VCaP (cell line): ENCODE results near the gene NOS1AP.

Experiments
- H3K27ac ChIP-seq: fragments of 450-650 bp; 2 replicates; pipeline ENCODE4 v1.5.1; 2017
- CTCF ChIP-seq: fragments of 450-650 bp; conservative IDR thresholded peaks from 2 replicates; pipeline ENCODE4 v1.5.1; 2017; ENCODE audit warnings: mild to moderate bottlenecking, moderate library complexity

The NOS1AP gene

DNA sequence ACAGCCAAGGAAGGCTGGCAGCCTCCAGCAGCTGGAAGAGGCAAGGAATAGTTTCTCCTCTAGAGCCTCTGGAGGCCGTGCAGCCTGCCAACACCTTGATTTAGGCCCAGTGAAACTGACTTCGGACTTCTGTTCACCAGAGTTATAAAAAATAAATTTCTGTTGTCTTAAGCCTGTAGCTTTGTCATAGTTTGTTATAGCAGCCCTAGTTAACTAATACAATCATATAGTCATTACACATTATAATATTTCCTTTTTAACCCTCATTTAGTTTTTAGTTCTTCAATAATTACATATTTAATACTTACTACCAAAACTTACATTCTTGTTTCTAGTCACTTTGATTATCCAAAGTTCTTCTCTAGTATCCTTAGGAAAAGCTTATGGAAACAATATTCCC lies 20.3 kb downstream of the NOS1AP start:
- TF ChIP-seq CTCF: no peak
- no peak overlapping the region for H3K27ac ChIP-seq

DNA sequence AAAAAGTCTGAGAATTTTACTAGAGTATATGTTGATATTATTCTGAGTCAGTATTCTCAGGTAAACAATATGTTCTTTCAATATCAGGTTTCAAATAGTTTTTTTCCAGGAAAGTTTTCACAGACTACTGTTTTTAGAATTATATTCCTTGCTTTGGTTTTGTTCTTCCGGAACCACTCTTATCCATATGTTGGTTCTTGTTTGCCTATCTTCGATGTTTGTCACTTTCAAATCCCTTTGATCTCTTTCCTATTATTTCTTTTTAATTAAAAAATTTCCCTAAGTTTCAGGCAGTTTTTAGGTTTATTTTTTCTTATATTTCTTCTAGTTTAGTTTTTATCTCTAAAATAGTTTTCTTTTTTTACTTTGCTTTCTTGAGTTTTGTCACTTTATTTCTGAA lies 20.9 kb downstream of the NOS1AP start:
- no peak overlapping the region for H3K27ac ChIP-seq
- TF ChIP-seq CTCF: no peak

DNA sequence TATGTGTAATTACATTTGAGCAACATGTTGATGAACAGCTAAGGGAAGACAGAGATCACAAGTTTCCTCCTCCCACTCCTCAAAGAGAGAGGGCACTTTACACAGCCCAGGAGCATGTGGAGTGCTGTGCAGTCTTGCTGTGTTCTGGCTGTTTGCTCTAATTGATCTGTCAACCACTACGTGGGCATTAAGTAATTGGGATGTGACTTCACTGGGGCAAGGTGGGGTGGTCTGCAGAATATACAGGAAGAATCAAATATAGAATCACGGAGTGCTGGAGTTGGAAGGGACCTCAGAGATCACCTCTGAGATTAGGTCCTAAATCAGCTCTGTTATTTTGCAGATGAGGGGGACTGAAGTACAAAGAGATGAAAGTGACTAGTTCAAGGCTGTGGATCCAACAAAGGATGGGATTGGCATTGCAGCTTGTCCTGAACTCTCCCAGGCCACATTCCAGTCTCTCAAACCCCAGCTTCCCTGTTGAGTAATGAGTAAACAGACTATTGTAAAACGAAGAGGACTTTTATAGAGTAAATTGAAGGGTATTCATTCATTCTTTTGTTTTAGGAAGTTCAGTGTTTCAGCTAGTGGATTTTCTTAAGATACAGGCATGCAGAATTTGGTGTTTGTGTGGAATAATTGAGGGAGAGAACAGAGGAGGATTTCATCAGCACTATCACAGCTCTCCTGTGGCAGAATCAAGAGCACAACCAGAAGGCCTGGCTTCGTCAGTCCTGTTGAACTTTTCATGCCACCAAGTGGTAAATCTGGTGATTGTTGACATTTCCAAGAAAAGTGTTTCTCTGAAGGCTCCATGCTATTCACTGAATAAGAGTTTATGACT lies 22.4 kb downstream of the NOS1AP start:
- H3K27ac ChIP-seq: no peak overlapping the region

GRCh38 chr1:162093095-162093494 lies 23.6 kb downstream of the NOS1AP start:
- H3K27ac ChIP-seq: no peak overlapping the region
- TF ChIP-seq CTCF: no peak

More for the DNA sequence above, 22.4 kb downstream of the NOS1AP start:
- no peak for TF ChIP-seq CTCF

GRCh38 chr1:162094271-162094670 lies 24.8 kb downstream of the NOS1AP start:
- no peak overlapping the region for H3K27ac ChIP-seq
- TF ChIP-seq CTCF: no peak

GRCh38 chr1:162094723-162095122 lies 25.2 kb downstream of the NOS1AP start:
- TF ChIP-seq CTCF: no peak
- H3K27ac ChIP-seq: no peak overlapping the region

DNA sequence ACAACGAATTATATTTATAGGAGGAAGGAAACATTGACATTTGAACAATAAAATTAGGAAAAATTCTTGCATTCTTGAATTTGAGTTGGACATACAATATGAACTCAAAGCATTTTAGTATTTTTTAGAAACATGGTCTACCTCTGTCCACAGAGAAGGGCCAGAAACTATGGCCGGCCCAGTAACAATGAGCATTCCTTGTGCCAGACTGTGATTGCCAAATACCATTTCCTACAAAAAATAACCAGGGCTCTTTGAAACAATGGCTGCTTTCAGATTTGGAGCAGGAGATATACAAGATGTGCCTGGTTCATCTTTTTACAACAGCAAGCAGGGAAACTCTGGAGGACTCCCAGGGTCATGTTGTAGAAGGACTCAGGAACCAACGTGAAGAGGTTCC lies 38.4 kb downstream of the NOS1AP start:
- H3K27ac ChIP-seq: no peak overlapping the region
- TF ChIP-seq CTCF: no peak
